ENCODE results near the gene SDCCAG8.

- TF ChIP-seq YY1 (IDR thresholded peaks at IDR 0.05) (no peak), SP1 (IDR thresholded peaks at IDR 0.05) (no peak)
These were observed 180.0 kb downstream of the SDCCAG8 start for GRCh38 chr1:243435836-243436235.
